Measurements from ENCODE around the gene ZBTB21. TPM values are rescaled to one million over a fixed set of nuclear protein-coding genes. Genes with fewer than 3 reads are reported as not detected.
A peak's percentile ranks its signal among the peaks of the same experiment; 100 is the strongest.

Gene ZBTB21
- total and polyA plus RNA-seq, 12 donors = 1.3 to 15.2 (median 6.1) TPM

DNA sequence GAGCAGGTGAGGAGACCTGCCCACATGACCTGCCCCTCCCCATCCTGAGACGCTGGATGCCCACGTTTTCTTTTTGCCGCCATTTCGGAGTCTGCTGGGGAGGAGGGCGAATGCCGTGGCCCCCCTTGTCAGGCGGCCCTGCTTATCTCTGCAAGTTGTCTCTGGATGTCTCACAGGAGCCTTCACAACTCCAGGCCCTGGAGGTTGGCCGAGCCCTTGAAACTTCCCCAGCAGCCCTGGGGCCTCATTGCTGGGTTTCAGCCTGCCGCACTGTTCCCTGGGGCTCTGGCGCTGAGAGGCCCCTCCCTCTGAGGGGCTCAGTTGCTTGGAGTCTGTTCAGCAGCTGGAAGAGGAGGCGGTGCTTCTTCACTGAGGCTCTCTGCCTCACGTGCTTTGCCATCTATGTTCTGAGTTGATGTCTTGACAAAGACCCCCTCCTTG, 29.8 kb upstream of the ZBTB21 start:
- peak in 1 of 2 donors; percentile 39 for DNase-seq
- Histone ChIP-seq H3K4me3 (no peak overlapping the region), H3K9me3 (no peaks in the 10 kb centered on the region), H3K4me1 (peaks cover 3 to 19% (median 9%) of the 10 kb centered on the region in 9 donors), H3K27me3 (no peaks in the 10 kb centered on the region), H3K36me3 (no peaks in the 10 kb centered on the region), H3K27ac (peak overlapping the region in 5 of 10 donors; percentile 25 to 55 (median 44))
- TF ChIP-seq, protein P1, sequence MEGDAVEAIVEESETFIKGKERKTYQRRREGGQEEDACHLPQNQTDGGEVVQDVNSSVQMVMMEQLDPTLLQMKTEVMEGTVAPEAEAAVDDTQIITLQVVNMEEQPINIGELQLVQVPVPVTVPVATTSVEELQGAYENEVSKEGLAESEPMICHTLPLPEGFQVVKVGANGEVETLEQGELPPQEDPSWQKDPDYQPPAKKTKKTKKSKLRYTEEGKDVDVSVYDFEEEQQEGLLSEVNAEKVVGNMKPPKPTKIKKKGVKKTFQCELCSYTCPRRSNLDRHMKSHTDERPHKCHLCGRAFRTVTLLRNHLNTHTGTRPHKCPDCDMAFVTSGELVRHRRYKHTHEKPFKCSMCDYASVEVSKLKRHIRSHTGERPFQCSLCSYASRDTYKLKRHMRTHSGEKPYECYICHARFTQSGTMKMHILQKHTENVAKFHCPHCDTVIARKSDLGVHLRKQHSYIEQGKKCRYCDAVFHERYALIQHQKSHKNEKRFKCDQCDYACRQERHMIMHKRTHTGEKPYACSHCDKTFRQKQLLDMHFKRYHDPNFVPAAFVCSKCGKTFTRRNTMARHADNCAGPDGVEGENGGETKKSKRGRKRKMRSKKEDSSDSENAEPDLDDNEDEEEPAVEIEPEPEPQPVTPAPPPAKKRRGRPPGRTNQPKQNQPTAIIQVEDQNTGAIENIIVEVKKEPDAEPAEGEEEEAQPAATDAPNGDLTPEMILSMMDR (IDR thresholded peaks at IDR 0.05) = no peak
- 38 to 41% methylated on average over 12 of the region's 12 CpGs for WGBS, 2 donors
- intact Hi-C loops (cut with DNase I) = loop anchor here in 1 of 10 donors (10.0 kb wide), 1 partner anchor 55 kb away; no protein-coding TSS in a partner anchor
- peak; percentile 35 to 77 (median 61) for ATAC-seq

DNA sequence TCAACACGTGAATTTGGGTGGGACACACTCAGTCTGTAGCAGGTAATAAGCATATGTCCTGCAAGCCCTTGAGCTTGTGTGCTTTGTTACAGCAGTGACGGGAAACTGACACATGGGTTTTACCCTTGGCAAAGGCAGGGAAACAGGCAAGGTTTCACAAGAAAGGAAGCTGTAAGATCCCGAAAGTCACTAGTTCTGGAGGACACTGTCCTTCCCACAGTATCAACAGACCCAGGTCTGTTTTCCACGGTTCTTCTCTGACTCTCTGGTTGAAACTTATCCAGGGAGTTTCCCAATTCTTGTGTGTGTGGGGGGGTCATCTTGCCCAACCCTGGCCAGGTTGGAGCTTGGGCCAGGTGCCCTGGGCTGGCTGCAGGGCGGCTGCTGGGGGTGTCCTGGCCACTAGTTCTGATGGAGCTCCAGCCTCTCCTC, 29.3 kb upstream of the ZBTB21 start:
- H3K9me3 ChIP-seq = no peaks in the 10 kb centered on the region
- peaks cover 3 to 19% (median 9%) of the 10 kb centered on the region in 9 donors for H3K4me1 ChIP-seq
- no peak overlapping the region for H3K4me3 ChIP-seq
- peak overlapping the region in 5 of 10 donors; percentile 25 to 55 (median 44) for H3K27ac ChIP-seq
- ATAC-seq = peak in 6 of 8 donors; percentile 34 to 63 (median 42)
- no peak for DNase-seq
- intact Hi-C loops (cut with DNase I) = no loop called here
- no peaks in the 10 kb centered on the region for H3K27me3 ChIP-seq
- 47 to 59% methylated on average over 5 of the region's 5 CpGs for WGBS, 2 donors
- H3K36me3 ChIP-seq = no peaks in the 10 kb centered on the region
- TF ChIP-seq, protein P1 (IDR thresholded peaks at IDR 0.05) = no peak

DNA sequence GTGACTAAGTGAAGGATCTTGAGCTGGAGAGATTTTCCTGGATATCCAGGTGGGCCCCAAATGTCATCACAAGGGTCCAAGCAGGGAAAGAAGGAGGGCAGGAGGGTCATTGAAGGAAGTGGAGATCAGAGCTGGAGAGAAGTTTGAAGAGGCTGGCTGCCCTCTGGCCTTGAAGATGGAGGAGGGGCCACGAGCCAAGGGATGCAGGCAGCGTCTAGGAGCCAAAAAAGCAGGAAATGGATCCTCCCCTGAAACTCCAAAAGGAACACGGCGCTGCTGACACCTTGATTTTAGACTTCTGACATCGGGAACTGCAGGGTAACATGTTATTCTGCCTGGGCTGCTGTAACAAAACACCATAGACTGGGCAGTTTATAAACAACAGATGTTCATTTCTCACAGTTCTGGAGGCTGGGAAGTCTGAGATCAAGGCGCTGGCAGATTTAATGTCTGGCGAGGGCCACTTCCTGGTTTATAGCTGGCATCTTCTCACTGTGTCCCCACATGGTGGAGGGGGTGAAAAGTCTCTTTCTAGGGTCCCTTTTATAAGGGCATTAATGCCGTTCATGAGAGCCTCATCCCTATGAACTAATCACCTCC, 28.8 kb upstream of the ZBTB21 start:
- WGBS, 2 donors = 86 to 88% methylated on average over 8 of the region's 8 CpGs
- ATAC-seq (no peak), DNase-seq (no peak)
- Histone ChIP-seq H3K27ac (peak overlapping the region in 1 of 10 donors; percentile 55), H3K36me3 (no peaks in the 10 kb centered on the region), H3K27me3 (no peaks in the 10 kb centered on the region), H3K4me1 (peaks cover 3 to 19% (median 9%) of the 10 kb centered on the region in 9 donors), H3K4me3 (no peak overlapping the region), H3K9me3 (no peaks in the 10 kb centered on the region)
- TF ChIP-seq, protein P1 (IDR thresholded peaks at IDR 0.05) = no peak
- intact Hi-C loops (cut with DNase I) = no loop called here

DNA sequence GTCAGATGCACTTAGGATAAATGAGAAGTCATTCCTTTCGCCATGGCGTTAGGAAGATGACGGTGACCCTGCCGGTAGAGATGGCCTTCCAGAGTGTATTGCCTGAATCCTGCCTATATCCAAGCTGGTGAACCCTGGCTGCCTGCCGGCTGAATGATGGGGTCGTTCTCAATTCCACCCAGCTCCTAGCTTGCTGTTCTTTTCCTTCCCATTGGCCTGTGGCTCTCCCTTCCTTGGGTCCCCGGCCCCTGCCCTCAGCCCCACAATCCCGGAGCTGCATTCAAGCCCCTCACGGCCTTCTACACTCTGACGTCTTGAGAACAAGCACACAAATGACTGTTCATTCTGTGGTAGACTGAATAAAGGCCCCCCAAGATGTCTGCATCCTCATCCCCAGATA, 28.2 kb upstream of the ZBTB21 start:
- WGBS, 2 donors = 89 to 92% methylated on average over 10 of the region's 10 CpGs
- TF ChIP-seq, protein P1 (IDR thresholded peaks at IDR 0.05) = no peak
- H3K4me1 ChIP-seq = peaks cover 3 to 19% (median 9%) of the 10 kb centered on the region in 9 donors
- no peak overlapping the region for H3K27ac ChIP-seq
- no peaks in the 10 kb centered on the region for H3K9me3 ChIP-seq
- ATAC-seq (no peak), DNase-seq (no peak)
- H3K36me3 ChIP-seq = no peaks in the 10 kb centered on the region
- H3K4me3 ChIP-seq = no peak overlapping the region
- no peaks in the 10 kb centered on the region for H3K27me3 ChIP-seq
- intact Hi-C loops (cut with DNase I) = no loop called here

All from heart right ventricle (tissue), 16 donors.